ENCODE data around the gene LRRC36.

Gene LRRC36

DNA sequence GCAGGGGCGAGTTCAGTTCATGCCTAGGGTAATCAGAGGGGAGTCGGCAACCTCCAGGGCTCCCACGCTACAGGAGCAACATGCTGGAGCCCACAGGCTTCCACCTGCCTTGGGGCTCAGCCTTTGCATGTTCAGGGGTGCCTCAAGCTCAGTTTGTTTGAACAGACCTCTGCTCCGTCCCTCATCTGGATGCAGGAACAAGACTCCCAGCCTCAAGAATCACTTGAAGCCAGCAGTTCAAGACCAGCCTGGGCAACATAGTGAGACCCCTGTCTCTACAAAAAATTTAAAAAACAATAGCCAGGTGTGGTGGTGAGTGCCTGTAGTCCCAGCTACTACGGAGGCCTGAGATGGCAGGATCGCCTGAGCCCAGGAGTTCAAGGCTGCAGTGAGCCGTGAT, 99.4 kb downstream of the LRRC36 start:
- H3K27ac ChIP-seq, result no peak overlapping the region
- TF ChIP-seq CTCF (conservative IDR thresholded peaks at IDR 0.05), result no peak

DNA sequence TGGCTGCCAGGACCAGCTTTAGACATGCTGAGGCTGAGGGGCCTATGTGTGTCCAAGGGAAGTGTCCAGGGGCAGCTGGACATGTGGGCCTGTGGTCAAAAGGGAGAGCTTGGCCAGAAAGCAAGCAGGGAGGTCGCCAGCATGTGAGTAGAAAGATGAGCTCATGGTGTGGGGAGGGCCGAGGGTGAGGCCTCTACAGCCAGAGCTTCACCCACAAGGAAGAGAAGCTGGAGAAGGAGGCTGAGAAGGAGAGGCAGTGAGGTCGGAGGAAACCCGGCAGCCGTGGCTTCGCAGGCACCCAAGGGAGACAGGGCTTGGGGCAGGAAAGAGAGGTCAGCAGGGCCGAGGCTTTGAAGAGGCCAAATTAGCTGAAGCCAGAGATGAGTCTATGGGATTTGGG, 100.3 kb downstream of the LRRC36 start:
- H3K27ac ChIP-seq, result no peak overlapping the region
- TF ChIP-seq CTCF (conservative IDR thresholded peaks at IDR 0.05), result no peak

- H3K27ac ChIP-seq, result no peak overlapping the region
- TF ChIP-seq CTCF (conservative IDR thresholded peaks at IDR 0.05), result peak; percentile 82
Measured at GRCh38 chr16:67428146-67428731, 101.6 kb downstream of the LRRC36 start.

DNA sequence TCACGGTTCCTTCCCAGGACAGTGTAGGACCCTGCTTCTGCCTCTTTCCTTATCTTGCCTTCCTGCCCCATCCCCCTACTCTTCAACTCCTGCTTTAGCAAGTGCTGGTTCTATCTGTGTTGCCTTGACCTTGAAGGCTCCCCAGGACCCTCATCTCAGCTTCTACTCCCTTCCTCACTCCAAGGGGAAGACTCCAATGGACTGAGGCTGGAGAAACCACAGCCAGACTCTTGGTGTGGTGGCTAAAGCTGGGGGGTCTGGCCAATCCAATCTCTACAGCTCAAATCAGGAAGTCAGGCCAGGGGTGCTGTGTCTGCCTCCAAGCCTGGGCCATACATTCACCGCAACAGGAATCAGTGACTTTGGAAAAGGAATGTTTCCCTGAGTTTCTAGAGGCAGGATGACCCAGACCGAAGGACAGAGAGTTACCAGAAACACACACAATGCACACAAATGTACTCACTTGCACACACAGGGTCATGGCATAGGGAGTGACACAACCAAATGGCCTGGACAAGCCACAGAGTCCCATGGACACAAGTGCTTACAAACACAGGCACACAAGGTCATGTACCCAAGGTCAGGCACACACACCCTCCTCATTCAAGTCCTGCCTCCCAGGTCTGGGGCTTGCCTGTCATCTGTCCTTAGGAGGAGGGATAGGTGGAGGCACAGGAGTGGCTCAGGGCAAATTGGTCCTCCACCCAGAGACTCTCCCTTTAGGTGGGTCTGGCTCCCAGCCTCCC, 102.6 kb downstream of the LRRC36 start:
- TF ChIP-seq CTCF (conservative IDR thresholded peaks at IDR 0.05), result no peak
- H3K27ac ChIP-seq, result no peak overlapping the region

DNA sequence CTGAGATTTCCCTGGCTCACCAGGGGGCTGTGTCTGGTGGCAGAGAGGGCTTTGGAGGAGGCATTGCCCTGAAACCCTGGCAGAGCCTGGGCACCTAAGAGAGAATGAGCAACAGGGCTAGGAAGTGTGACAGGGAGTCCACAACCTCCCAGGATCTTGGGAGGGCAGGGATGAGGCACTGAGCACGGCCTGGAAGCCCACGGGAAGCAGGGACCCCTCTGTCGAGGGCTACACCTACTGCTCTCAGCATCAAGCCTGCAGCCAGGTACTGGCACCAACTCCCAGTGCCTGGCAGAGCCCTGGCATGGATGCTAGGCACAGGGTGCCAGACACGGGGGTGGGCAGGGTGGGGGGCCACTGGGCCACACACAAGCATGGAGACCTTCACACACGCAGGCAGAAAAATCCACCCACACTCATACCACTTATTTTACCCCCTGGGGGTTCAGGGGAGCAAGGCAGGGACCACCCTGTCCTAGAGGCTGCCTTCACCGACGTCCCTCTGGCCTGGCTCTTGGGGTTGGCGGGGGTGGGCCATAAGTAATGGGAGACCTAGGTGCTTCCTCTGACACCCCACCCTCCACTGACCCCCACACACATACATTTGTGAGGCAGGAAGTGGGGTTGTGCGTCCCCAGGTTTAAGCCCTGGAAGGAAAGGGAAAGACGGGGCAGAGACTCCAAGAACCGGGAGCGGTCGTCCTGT, 103.3 kb downstream of the LRRC36 start:
- no peak for TF ChIP-seq CTCF (conservative IDR thresholded peaks at IDR 0.05)
- H3K27ac ChIP-seq, result peak overlapping the region; percentile 75

GRCh38 chr16:67430504-67430976, 103.9 kb downstream of the LRRC36 start:
- TF ChIP-seq CTCF (conservative IDR thresholded peaks at IDR 0.05), result no peak
- H3K27ac ChIP-seq, result peak overlapping the region; percentile 75
